Measurements from ENCODE around the gene CHCHD1. TPM values are rescaled to one million over a fixed set of nuclear protein-coding genes. Genes with fewer than 3 reads are reported as not detected.

CHCHD1 gene
- total RNA-seq, 1 donor from 2014 or later: 41.8 TPM

- no peaks in the 10 kb centered on the region for H3K36me3 ChIP-seq (ENCODE audit: control insufficient read depth, insufficient read depth, low read length)
- no peaks in the 10 kb centered on the region for H3K27me3 ChIP-seq (ENCODE audit: control insufficient read depth, insufficient read depth, low read length)
- DNase-seq (ENCODE audit: low read depth): no peak
- no peak for TF ChIP-seq CTCF (IDR thresholded peaks at IDR 0.05; ENCODE audit: insufficient read depth, low read length, poor library complexity, severe bottlenecking)
- H3K4me3 ChIP-seq (ENCODE audit: low read depth, low read length): no peak overlapping the region
Observed at GRCh38 chr10:73813333-73813732, 31.5 kb downstream of the CHCHD1 start.

GRCh38 chr10:73814276-73814895, 32.5 kb downstream of the CHCHD1 start:
- TF ChIP-seq CTCF (IDR thresholded peaks at IDR 0.05; ENCODE audit: insufficient read depth, low read length, poor library complexity, severe bottlenecking): no peak
- Histone ChIP-seq H3K27me3 (ENCODE audit: control insufficient read depth, insufficient read depth, low read length) (no peaks in the 10 kb centered on the region), H3K36me3 (ENCODE audit: control insufficient read depth, insufficient read depth, low read length) (no peaks in the 10 kb centered on the region), H3K4me3 (ENCODE audit: low read depth, low read length) (no peak overlapping the region)
- no peak for DNase-seq (ENCODE audit: low read depth)

DNA sequence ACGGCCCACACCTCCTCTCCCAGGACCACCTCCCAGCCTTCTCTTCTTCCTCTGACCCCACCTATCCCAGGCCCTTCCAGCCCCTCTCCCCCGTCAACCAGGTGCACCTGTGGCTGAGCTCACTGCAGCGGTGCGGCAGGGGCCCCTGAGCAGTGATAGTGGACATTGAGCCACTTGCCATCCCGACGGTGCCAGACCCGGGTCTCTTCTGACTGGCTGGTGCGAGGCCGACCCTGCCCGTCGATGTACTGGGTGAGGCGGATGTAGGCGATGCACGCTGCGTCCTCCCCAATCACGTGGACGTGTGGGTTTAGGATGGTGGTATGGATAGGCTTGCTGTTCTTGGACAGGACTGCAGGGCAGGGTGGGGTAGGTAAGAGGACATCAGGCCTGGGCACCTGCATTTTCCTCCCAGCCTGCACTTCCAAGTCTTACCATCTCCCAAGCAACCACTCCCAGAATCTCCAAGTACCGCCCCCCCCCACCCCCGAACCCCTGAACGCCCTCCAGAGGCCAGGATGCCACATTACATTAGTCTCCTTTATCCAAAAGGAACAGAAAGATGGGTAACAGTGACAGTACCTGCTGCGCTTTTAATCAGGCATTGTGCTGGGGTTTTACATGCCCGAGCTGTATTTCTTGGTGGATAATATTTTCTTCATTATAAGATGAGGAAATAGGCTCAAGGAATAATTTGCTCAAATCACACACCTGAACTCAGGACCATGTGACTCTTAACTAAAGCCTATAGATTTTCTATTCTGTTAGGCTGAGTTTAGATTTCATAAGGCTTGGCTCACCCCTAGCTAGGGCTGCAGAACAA, 33.3 kb downstream of the CHCHD1 start:
- peak; percentile 44 for TF ChIP-seq CTCF (IDR thresholded peaks at IDR 0.05; ENCODE audit: insufficient read depth, low read length, poor library complexity, severe bottlenecking)
- H3K36me3 ChIP-seq (ENCODE audit: control insufficient read depth, insufficient read depth, low read length): no peaks in the 10 kb centered on the region
- H3K27me3 ChIP-seq (ENCODE audit: control insufficient read depth, insufficient read depth, low read length): no peaks in the 10 kb centered on the region
- H3K4me3 ChIP-seq (ENCODE audit: low read depth, low read length): no peak overlapping the region
- DNase-seq (ENCODE audit: low read depth): no peak

- no peak for TF ChIP-seq CTCF (IDR thresholded peaks at IDR 0.05; ENCODE audit: insufficient read depth, low read length, poor library complexity, severe bottlenecking)
- Histone ChIP-seq H3K36me3 (ENCODE audit: control insufficient read depth, insufficient read depth, low read length) (no peaks in the 10 kb centered on the region), H3K4me3 (ENCODE audit: low read depth, low read length) (no peak overlapping the region), H3K27me3 (ENCODE audit: control insufficient read depth, insufficient read depth, low read length) (no peaks in the 10 kb centered on the region)
- DNase-seq (ENCODE audit: low read depth): no peak
Observed at GRCh38 chr10:73815719-73816030, 33.8 kb downstream of the CHCHD1 start.

GRCh38 chr10:73816917-73817729, 35.3 kb downstream of the CHCHD1 start:
- TF ChIP-seq CTCF (IDR thresholded peaks at IDR 0.05; ENCODE audit: insufficient read depth, low read length, poor library complexity, severe bottlenecking): no peak
- H3K36me3 ChIP-seq (ENCODE audit: control insufficient read depth, insufficient read depth, low read length): no peaks in the 10 kb centered on the region
- H3K4me3 ChIP-seq (ENCODE audit: low read depth, low read length): no peak overlapping the region
- H3K27me3 ChIP-seq (ENCODE audit: control insufficient read depth, insufficient read depth, low read length): no peaks in the 10 kb centered on the region
- no peak for DNase-seq (ENCODE audit: low read depth)

Measured in kidney epithelial cell (primary cell).